Ammon's horn (tissue), 1 donor: Measurements from ENCODE around the gene GNLY.
"Not testable (repeated sequence)": the region's sequence is repeated elsewhere in the genome, so short reads cannot be mapped to it uniquely, and the experiment has no call there.

Experiments used
- DNase-seq: peaks from one replicate; pipeline ENCODE4 v3.0.0-alpha.2; 2016; ENCODE audit warnings: low spot score

Gene GNLY

GRCh38 chr2:85694052-85695025, at the start of gene GNLY:
TSS of gene GNLY (plus strand) at chr2:85694358. CDS start at chr2:85694419, 61 bp downstream.
- no peak for DNase-seq

- DNase-seq: no peak
Observed at GRCh38 chr2:85644909-85645308, 49.2 kb upstream of the GNLY start.

GRCh38 chr2:85646166-85646565, 48.0 kb upstream of the GNLY start:
- DNase-seq: no peak

- peak; percentile 56 for DNase-seq
Observed at GRCh38 chr2:85647823-85648526, 46.2 kb upstream of the GNLY start.

GRCh38 chr2:85648619-85649018, 45.5 kb upstream of the GNLY start:
- peak; percentile 22 for DNase-seq

- DNase-seq: no peak
Observed at GRCh38 chr2:85649201-85650190, 44.7 kb upstream of the GNLY start.

- DNase-seq: no peak
Observed at GRCh38 chr2:85650456-85650855, 43.7 kb upstream of the GNLY start.

GRCh38 chr2:85651097-85651496, 43.1 kb upstream of the GNLY start:
- DNase-seq: no peak

- no peak for DNase-seq
Observed at GRCh38 chr2:85652056-85652455, 42.1 kb upstream of the GNLY start.

GRCh38 chr2:85653996-85654395, 40.2 kb upstream of the GNLY start:
- peak; percentile 72 for DNase-seq

- no peak for DNase-seq
Observed at GRCh38 chr2:85655961-85656417, 38.2 kb upstream of the GNLY start.

- DNase-seq: no peak
Observed at GRCh38 chr2:85656468-85656867, 37.7 kb upstream of the GNLY start.

- DNase-seq: not testable (repeated sequence)
Observed at GRCh38 chr2:85657399-85657798, 36.8 kb upstream of the GNLY start.

- no peak for DNase-seq
Observed at GRCh38 chr2:85659324-85659981, 34.7 kb upstream of the GNLY start.

GRCh38 chr2:85660301-85660700, 33.9 kb upstream of the GNLY start:
- DNase-seq: not testable (repeated sequence)

GRCh38 chr2:85660725-85661124, 33.4 kb upstream of the GNLY start:
- DNase-seq: no peak

- no peak for DNase-seq
Observed at GRCh38 chr2:85661139-85661858, 32.9 kb upstream of the GNLY start.

GRCh38 chr2:85662899-85663593, 31.1 kb upstream of the GNLY start:
- no peak for DNase-seq

GRCh38 chr2:85663594-85664565, 30.3 kb upstream of the GNLY start:
- no peak for DNase-seq
